ENCODE measurements around the gene P3H4.

- TF ChIP-seq CTCF (IDR thresholded peaks at IDR 0.05; ENCODE audit: insufficient read depth, low read length) (no peak), POLR2AphosphoS5 (IDR thresholded peaks at IDR 0.05; ENCODE audit: low read depth) (no peak), GABPA (IDR thresholded peaks at IDR 0.05; ENCODE audit: low read depth) (no peak), REST (IDR thresholded peaks at IDR 0.05; ENCODE audit: insufficient replicate concordance, low read depth) (no peak), SPI1 (IDR thresholded peaks at IDR 0.05; ENCODE audit: borderline replicate concordance, low read depth) (no peak)
Observed at GRCh38 chr17:41810659-41811548, 845 bp downstream of the P3H4 start.

Data from HL-60 (cell line).